NCI-H2107 (cell line): ENCODE results near the gene ERN1.
"Not testable (repeated sequence)": the region's sequence is repeated elsewhere in the genome, so short reads cannot be mapped to it uniquely, and the experiment has no call there.

Experiments used
- DNase-seq: peaks from one replicate; lab custom pipeline; 2025; lab: John Stamatoyannopoulos, UW

Gene ERN1

DNA sequence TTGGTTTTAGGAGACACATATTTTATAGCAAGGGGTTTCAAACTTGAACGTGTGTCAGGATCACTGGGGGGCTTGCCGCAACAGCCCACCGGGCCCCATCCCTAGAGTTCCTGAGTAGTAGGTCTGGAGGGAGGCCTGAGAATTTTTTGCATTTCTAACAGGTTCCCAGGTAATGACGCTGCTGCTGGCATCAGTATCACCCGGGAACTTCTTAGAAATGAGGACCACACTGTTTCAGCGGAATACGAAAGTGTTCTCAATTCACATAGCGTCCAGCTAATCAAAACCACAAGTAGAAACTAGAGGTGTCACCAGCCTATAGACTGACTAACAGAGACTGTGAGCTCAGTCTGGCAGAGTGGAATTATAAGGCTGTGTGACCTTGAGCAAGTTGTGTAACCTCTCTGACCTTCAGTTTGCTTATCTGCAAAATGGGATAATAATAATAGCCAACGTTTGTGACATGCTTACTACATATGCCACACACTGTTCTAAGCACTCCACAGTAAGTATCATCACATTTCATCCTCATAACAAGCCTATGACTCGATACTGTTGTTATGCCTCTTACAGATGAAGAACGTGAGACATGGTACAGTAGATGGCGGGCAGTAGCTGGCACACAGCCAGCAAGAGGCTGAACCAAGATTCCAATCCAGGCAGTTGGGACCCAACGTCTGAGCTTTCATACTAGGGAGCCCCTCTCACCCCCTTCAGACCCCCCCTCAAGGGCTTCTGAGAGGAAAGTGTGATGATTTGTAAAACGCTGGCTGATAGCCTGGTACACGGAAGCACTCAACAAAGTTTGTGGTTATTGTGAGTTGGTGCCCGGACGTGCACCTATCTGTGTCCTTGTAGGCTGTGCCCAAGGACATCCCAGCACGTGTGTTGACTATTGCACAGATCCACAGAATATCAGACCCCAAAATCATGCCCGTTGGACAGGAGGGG lies 104.9 kb downstream of the ERN1 start:
- no peak for DNase-seq

DNA sequence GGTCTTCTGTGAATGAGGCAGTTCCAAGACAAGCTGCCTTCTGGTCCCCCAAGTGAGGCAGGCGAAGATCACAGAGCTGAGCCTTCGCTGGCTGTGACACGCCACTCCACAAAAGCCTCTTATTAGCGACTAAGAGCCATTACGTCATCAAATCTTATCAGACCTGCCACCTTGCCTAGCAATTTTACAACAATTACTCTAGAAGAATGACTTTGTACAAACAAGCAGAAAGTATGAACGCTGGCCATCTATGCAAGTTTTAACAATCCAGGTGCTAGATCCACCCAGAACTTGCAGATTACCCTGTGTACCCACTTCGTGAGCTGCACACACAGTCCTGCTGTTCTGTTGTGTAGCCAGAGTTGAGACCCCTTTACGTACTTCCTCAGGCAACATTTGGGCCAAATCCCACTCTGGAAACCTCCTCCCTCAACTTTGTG lies 105.7 kb downstream of the ERN1 start:
- no peak for DNase-seq

DNA sequence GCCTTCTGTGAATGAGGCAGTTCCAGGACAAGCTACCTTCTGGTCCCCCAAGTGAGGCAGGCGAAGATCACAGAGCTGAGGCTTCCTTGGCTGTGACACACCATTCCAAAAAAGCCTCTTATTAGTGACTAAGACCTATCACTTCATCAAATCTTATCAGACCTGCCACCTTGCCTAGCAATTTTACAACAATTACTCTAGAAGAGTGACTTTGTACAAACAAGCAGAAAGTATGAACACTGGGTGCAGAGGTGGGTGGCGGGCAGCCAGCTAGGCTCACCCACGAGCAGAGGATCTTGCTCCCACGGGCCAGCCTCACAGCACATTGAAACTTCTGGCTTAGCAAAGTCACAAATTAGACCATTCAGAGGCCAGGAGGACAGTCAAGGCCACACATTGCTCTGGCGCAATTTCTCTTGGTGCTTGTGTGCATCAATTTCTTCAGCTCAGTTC lies 107.3 kb downstream of the ERN1 start:
- no peak for DNase-seq

DNA sequence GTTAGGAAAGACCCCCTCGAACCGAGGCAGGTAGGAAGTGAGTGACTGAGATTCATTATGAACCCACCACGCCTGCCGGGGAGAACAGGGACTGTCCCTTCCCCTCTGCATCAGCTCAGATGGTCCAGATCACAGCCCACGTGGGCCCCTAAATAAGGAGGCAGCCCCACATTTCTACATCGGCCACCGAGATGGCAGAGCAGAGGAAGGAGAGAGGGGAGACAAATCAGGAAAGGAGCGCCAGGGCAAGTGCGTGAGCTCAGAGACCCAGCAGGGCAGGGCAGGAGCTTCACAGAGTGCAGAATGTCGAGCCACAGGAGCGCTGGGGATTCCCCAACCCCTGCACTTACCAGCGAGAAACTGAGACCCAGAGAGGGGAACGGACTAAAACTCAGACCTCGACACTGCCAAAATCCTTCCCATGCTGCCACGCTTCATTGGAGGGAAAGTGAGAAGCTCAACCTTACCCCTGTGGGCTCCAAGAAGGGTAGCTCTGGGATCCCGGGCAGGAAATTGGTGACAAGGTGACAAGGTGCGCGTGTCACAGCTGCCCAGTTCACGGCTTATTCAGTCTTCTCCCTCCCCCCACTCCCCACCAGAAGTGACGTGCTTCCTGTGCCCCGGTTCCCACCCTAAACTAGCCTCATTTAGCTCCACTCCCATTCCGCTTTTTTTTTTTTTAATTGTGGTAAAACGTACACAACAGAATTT lies 109.7 kb downstream of the ERN1 start, which contains the start of gene ICAM2:
ICAM2 (minus strand) TSS at position 578 of the 711 bp plus-strand sequence. CDS start 13,942 bp downstream, outside the sequence.
- no peak for DNase-seq

DNA sequence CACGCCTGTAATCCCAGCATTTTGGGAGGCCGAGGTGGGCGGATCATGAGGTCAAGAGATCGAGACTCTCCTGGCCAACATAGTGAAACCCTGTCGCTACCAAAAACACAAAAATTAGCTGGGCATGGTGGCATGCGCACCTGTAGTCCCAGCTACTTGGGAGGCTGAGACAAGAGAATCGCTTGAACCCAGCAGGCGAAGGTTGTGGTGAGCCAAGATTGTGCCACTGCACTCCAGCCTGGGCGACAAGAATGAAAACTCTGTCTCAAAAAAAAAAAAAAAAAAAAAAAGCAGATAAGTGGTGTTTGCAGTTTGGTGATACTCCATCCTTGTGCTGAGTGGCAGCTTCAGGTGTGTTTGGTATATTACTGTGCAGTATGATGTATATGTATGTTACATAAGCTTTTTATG lies 110.4 kb downstream of the ERN1 start:
- DNase-seq = not testable (repeated sequence)

DNA sequence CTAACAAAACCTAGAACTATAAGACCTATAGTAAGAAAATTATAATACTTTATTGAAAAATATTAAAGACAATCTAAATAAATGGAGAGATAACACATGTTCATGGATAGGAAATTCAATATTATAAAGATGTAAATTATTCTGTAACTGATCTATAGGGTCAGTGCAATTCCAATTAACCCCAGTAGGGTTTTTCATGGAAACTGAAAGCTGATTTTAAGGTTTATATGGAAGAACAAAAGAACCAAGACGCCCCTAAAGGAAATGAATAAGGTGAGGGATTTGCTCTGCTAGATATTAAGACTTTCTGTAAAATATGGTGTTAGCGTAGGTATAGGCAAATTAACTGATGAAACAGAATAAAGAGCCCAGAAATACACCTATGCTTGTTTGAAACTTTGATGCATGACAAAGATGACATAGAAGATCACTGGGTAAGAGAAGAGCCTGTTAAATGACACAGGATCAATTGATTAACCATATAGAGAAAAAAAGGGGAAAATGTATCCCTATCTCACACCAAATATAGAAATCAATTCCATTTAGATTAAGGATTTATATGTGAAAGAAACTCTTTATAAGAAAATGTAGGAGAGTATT lies 112.5 kb downstream of the ERN1 start:
- no peak for DNase-seq

DNA sequence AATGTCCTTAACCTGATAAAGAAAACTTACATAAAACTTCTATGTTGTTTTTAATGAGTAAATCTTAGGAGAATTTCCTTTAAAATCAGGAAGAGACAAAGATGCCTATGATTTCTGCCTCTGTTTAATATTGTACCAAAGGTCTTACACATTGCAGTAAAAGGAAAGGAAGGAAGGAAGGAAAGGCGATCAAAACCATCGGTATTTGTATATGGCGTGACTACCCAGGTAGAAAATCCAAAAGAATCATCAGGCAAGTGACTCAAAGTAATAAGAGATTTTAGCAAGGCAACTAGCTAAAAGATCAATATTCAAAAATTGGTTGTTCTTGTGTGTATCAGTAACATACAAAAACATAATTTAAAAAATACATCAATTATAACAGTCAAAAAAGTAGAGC lies 113.0 kb downstream of the ERN1 start:
- no peak for DNase-seq

DNA sequence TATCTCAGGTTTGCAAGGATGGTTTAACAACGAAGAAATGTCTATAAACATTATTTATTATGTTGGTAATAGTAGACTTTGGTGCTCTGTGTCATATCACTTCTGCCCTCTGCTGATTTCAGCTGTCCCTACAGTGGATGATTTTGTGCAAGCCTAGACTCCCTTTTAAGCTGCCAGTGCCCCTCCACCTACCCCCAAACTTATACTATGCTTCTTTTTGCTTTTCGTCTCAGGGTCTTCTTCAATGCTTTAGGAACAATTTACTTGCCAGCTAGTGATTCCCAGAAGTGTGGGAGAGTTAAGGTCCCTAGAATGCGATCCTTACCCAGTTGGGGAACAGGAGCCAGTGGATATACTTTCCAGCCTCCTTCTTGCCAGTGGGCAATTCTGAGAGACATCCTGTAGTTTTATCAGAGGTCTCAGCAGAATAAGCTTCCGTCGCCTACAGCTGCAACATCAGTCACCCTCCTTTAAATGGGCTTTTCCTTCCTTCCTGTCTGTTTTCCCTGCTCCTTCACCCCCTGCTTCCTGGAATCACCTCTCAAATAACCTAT lies 113.6 kb downstream of the ERN1 start:
- no peak for DNase-seq

DNA sequence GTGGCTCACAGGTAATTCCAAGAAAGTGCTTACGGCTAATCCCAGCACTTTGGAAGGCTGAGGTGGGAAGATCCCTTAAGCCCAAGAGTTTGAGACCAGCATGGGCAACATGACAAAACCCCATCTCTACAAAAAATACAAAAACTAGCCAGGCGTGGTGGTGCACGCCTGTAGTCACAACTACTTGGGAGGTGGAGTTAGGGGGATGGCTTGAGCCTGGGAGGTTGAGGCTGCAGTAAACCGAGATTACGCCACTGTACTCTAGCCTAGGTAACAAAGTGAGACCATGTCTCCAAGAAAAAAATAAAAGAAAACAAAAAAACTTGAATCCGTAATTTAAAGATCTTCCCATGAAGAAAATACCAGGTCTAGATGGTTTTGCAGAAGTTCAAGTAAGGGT lies 114.5 kb downstream of the ERN1 start:
- no peak for DNase-seq

DNA sequence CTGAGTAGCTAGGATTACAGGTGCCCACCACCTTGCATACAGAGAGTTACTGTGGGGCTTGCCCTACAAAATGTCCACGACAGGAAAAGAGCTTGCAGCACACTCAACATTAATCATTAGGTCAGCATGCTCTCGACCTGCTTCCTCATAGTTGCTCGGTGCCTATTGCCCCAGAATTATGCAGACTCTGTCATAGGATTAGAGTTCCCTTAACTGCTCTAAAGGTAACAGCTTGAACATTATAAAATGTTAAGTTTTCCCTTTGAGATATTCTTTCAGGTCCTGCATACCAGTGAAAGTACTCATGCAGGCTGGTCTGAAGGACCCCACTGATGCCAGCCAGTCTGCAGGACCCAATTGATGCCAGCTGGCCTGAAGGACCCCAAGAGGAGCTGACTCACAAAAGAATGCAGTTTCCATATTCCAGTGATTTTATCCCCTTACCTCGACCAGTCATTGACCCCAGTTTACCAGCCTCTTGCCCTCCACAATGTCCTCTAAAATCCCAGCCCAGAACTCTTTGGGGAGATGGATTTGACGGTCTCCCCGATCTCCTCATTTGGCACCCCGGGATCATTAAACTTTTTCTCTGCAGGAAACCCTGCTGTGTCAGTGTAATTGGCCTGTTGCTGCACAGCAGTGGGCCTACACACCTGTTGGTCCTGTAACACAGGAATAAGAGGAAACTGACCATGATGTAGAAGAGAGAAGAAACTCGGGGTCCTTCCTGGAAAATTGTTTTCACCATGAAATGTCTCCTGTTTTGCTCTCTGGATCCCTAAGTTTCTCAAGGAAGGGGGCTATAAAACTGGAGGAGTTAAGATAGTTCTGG lies 120.2 kb downstream of the ERN1 start:
- DNase-seq = no peak

DNA sequence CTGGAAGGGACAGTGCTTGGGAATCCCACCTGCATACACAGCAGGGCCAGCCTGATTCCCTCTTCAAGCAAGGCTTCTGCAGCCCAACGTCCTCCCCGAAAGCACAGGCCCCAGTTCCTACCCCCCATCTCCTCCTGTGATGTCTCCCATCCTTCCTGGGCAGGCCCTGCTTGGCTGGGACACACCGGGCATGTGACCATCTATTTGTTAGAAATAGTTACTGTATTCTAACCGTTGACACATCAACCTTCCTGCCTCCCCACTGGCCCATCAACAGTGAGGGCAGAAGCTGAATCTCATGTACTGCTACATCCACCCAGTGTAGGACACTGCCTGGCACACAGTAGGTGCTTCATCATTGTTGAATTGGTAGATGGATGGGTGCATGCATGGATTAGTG lies 121.1 kb downstream of the ERN1 start:
- DNase-seq = no peak

DNA sequence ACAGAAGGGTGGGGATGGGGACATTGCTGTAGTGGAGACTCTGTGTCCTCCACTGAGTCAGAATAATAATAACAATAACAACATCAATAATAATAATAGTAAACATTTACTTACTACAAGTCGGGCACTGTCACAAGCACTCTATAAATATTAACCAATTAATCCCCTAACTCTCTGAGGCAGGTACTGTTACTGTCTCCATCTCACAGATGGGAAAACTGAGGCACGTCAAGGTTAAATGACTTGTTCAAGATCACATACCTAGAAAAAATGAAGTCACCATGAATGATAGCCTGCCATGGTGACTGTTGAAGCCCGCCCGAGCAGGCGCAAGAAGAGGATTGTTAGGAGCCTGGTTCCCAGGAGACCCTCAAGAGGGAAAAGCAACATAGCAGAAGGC lies 121.6 kb downstream of the ERN1 start:
- no peak for DNase-seq

DNA sequence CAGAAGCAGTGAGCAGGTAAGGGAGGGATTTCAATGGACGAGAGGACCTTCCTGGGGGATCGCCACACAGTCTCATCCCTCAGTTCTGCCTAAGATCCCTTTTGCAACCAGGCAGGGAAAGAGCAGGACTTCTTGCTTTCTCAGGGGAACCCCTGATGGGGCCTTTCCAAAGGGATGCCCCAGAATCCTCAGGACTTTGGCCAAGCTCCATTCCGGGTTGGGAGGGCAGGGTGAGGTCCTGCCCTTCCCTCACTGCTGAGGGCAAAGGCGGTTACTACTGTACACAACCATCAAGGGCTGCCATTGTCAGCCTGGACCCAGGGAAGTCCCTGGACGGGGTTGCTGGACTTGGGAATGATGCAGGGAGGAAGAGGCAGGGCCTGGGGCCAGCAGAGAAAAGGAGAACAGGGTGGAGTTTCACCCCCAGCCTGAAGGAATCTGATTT lies 122.1 kb downstream of the ERN1 start:
- no peak for DNase-seq

DNA sequence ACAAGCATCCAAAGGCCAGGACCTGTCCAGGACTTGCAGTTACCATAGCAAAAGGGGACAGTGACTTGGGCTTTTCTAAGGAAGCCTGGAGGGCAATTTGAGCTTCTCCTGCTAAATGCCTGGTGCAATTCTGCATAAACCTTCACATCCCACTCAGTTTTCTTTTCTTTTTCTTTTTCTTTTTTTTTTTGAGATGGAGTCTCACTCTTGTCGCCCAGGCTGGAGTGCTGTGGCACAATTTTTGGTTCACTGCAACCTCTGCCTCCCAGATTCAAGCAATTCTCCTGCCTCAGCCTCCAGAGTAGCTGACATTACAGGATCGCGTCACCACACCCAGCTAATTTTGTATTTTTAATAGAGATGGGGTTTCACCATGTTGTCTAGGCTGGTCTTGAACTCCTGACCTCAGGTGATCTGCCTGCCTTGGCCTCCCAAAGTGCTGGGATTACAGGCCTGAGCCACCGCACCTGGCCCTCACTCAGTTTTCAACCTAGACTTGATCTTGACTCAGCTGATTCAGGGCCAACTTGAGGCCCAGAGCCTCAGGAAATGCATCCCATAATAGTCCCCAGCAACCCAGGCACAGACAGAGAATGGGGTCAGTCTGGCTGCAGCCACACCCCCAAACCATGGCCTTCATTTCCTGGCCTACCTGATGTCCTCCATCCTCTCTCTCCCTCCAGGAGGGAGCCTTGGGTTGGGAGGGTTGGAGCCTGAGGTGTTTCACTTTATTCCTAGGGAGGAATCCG lies 122.7 kb downstream of the ERN1 start:
- not testable (repeated sequence) for DNase-seq

DNA sequence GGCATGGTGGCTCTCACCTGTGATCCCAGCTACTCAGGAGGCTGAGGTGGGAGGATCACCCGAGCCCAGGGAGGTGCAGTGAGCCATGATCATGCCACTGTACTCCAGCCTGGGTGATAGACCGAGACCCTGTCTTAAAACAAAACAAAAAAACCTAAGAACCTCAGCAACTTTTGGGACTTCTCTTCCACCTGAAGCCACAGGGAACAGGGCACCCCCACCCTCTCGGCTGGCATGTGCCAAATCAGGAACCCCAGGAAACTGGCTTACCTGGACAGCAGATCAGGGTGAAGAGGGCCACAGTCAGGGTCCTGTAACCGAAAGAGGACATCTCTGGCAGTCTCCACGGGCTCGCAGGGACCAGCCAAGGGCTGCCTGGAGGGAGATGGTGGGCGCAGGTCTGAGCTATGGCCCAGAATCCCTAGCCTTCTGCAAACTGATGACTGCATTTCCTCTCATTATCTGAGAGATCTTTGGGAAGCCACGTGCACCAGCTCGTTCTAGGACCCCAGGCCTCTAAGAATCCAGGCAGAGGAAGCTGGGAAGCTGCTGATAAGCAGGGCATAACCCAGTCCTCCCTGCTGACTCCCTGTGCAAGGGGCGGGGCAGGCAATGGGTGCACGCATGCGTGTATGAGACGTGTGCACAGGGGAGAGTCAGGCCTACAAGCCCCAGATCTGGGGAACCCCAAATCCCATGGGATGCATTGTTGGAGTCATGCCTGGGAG lies 123.4 kb downstream of the ERN1 start:
- no peak for DNase-seq

DNA sequence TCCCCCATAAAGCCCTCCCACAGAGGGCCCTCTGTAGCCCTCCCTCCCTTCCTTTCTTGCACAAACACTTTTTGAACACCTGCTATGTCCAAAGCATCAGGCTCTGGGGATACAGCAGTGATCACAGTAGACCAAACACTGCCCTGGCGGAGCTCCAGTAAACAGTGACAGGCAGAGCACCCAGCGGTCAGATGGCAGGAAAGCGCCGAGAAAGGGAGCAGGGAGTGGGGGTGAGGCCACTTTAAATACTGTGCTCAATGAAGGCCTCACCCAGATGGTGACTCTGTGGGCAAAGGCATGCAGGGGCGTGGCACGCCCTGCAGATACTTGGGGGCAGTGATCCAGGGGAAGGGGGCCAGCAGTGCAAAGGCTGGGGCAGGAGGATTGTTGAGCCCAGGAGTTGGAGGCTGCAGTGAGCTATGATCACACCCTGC lies 124.2 kb downstream of the ERN1 start:
- peak; percentile 48 for DNase-seq

DNA sequence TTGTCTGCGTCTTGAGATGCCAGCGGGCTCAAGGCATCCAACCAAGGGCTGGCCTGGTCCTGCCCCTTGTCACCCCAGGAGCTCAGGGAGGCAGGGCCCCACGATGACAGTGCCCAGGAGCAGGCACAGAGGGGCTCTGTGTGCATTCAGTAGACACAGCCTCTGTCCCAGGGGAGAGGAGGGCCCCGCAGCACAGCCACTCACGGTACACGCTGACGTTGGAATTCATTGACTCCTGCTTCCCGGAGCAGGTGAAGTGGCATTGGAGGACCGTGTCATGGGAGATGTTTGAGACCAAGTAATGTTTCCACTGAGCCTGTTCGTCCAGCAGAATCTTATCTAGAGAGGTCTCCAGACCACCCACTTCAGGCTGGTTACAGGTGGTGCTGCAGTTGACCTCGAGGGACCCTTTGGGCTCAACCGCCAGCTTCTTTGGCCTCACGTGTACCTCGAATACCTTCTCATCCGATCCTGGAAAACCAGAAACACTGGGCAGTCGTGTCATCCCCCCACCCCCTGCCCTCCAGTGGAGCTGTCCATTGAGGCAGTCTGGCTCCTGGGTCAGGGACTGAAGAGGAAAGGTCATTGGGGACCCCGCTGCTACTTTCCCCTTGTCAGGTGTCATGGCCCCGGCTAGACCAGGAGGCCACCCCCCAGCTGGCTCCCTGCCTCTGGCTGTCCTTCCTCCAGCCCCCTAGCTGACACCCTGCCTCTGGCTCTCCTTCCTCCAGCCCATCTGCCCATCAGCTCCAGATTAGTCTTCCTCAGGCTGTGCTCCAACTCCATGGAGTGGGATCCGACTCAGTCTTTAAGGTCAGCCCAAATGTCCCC lies 124.8 kb downstream of the ERN1 start:
- DNase-seq = no peak

DNA sequence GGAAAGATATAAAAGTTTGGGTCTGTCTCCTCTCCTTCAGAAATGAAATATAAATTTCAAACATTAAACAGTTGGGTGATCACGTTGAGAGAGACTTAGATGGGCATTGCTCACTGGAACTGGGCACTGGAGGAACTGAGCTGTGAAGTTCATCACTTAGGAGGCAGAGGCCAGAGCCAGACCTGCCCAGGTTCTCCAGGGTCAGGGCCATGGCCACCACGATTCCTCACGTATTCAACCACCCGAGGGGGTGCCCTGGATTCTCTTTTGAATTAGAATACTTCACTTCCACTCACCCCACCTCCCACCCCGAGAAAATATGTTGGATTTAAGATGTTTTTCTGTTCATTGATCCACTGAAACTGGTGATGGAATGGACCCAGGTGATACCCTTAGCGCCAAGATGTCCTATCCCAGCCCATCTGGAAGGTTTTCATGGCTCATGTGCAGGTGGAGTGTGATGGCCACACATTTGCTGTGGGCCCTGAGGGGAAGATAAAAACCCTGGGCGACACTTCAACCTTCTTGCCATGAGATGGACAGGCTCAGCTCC lies 125.7 kb downstream of the ERN1 start:
- DNase-seq = no peak
